Heart left ventricle (tissue), 13 donors: ENCODE results near the gene PTPRE.

ENCODE experiments used
- POLR2A ChIP-seq, 2 donors: fragments of 450-650 bp; IDR thresholded peaks; one replicate each; pipeline ENCODE4 v1.6.1; 2017; ENCODE audit warnings: antibody characterized with exemption in 2 of 2, mild to moderate bottlenecking in 2 of 2, moderate library complexity in 2 of 2
- TF ChIP-seq, protein P1 (sequence below), 12 donors: fragments of 200-600 bp; sonication (generic) in 4 of 12; IDR thresholded peaks; one replicate each; pipeline versions ENCODE4 v1.5.0 to v1.8.0; 2018 to 2022; ENCODE audit warnings: antibody characterized with exemption in 12 of 12, mild to moderate bottlenecking in 5 of 12
- donor health status: ischemic (EF 13 %, LVEDD 7.1; RV severe dilation, severe dysfunction).
- donor health status: DM: no; HTN: yes; CAD: no.
- donor health status: DM: no; HTN: no; CAD: no.
- donor health status: ischemic (EF 25% LVEDD 6.9; RV normal size, moderate dysfunction).
- donor health status: ischemic (EF 25% LVEDD 5.7; RV mildly dilated, moderate dysfunction).
- donor health status: ischemic (EF 35%, LVEDD 5.7; RV mildly dilated, moderate dysfunction).
- donor health status: nonischemic (EF 11% LVEDD 7.7; RV severe dilation, severe dysfunction).
- donor health status: DM: yes; HTN: yes; CAD: no.
- donor health status: PGD.
- donor health status: ischemic (EF 29% LVEDD 5.4; RV normal size, mild dysfunction).
- donor health status: nonischemic (EF 23%, LVEDD 6.1; RV moderate dilation, normal function).

- TF ChIP-seq, protein P1, sequence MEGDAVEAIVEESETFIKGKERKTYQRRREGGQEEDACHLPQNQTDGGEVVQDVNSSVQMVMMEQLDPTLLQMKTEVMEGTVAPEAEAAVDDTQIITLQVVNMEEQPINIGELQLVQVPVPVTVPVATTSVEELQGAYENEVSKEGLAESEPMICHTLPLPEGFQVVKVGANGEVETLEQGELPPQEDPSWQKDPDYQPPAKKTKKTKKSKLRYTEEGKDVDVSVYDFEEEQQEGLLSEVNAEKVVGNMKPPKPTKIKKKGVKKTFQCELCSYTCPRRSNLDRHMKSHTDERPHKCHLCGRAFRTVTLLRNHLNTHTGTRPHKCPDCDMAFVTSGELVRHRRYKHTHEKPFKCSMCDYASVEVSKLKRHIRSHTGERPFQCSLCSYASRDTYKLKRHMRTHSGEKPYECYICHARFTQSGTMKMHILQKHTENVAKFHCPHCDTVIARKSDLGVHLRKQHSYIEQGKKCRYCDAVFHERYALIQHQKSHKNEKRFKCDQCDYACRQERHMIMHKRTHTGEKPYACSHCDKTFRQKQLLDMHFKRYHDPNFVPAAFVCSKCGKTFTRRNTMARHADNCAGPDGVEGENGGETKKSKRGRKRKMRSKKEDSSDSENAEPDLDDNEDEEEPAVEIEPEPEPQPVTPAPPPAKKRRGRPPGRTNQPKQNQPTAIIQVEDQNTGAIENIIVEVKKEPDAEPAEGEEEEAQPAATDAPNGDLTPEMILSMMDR (IDR thresholded peaks at IDR 0.05), result no peak
- TF ChIP-seq POLR2A (IDR thresholded peaks at IDR 0.05), result no peak
Observed at GRCh38 chr10:128028508-128029289, 121.8 kb downstream of the PTPRE start.
